GM10248 (cell line): ENCODE measurements around the gene LENG1.

Experiments
- CTCF ChIA-PET: fragments of 300-600 bp; sonication (Branson Sonifier 250); formaldehyde crosslinking; extraction: SDS; loops from one replicate; lab custom pipeline; 2021; ENCODE audit warnings: antibody characterized with exemption; lab: Yijun Ruan, JAX
- POLR2A ChIA-PET: fragments of 350-650 bp; sonication (Branson Sonifier 250); formaldehyde crosslinking; extraction: SDS; loops from one replicate; lab custom pipeline; 2020; ENCODE audit warnings: antibody characterized with exemption; lab: Yijun Ruan, JAX
- DNase-seq: peaks from one replicate; pipeline ENCODE4 v3.0.0; 2012; ENCODE audit errors: extremely low spot score
- CTCF ChIP-seq: IDR thresholded peaks from 2 replicates; pipeline ENCODE4 v1.5.1; 2012; ENCODE audit warnings: mild to moderate bottlenecking, low read depth; ENCODE audit errors: extremely low read depth, missing control alignments, control extremely low read depth

Gene LENG1

GRCh38 chr19:54191011-54191810, 31.7 kb upstream of the LENG1 start, which contains the start of gene TSEN34:
TSEN34 (plus strand) TSS chr19:54191308; CDS start chr19:54191365, 57 bp downstream.
- CTCF ChIA-PET: interaction anchor here (0.9 to 5.2 kb wide), 4 partner anchors 14 to 74 kb away, joined by 3 to 27 read pairs (median 12); no protein-coding TSS in a partner anchor
- DNase-seq: peak; percentile 84
- no peak for TF ChIP-seq CTCF
- POLR2A ChIA-PET: interaction anchor here (1.0 to 4.4 kb wide), 4 partner anchors 11 to 54 kb away, joined by 5 to 102 read pairs (median 12); partner anchors contain the start of genes CNOT3 and RPS9

- ChIA-PET CTCF (interaction anchor here (1.0 to 5.2 kb wide), 3 partner anchors 14 to 75 kb away, joined by 3 to 27 read pairs (median 22); no protein-coding TSS in a partner anchor), POLR2A (interaction anchor here (1.0 to 4.4 kb wide), 4 partner anchors 11 to 53 kb away, joined by 5 to 102 read pairs (median 12); partner anchors contain the start of genes CNOT3 and RPS9)
- DNase-seq: peak; percentile 91
- TF ChIP-seq CTCF: no peak
Measured at GRCh38 chr19:54190503-54191010, 31.0 kb upstream of the LENG1 start.

- no peak for TF ChIP-seq CTCF
- CTCF ChIA-PET: interaction anchor here (0.8 to 5.2 kb wide), 12 partner anchors 9 to 76 kb away, joined by 3 to 27 read pairs (median 6); partner anchors contain the start of gene TMC4
- peak; percentile 96 for DNase-seq
- POLR2A ChIA-PET: interaction anchor here (0.6 to 4.4 kb wide), 13 partner anchors 12 to 1410 kb away, joined by 3 to 102 read pairs (median 5); partner anchors contain the start of genes CNOT3, PRPF31, RPS9 and TFPT
Measured at GRCh38 chr19:54189735-54190502, 30.4 kb upstream of the LENG1 start.

GRCh38 chr19:54189145-54189734, 29.7 kb upstream of the LENG1 start, which contains the start of gene MBOAT7:
MBOAT7 (minus strand) TSS chr19:54189580; CDS start chr19:54188508, 1,072 bp downstream.
- peak; percentile 81 for DNase-seq
- peak; percentile 53 for TF ChIP-seq CTCF
- POLR2A ChIA-PET: interaction anchor here (0.6 to 4.4 kb wide), 10 partner anchors 12 to 1411 kb away, joined by 3 to 102 read pairs (median 4); partner anchors contain the start of genes CNOT3, PRPF31, RPS9 and TFPT
- CTCF ChIA-PET: interaction anchor here (0.8 to 5.2 kb wide), 13 partner anchors 9 to 77 kb away, joined by 3 to 27 read pairs (median 5); partner anchors contain the start of genes LENG1 and TMC4

GRCh38 chr19:54188215-54188871, 28.8 kb upstream of the LENG1 start:
- no peak for TF ChIP-seq CTCF
- no peak for DNase-seq
- ChIA-PET CTCF (interaction anchor here (1.2 to 5.2 kb wide), 12 partner anchors 10 to 44 kb away, joined by 3 to 27 read pairs (median 5); partner anchors contain the start of genes LENG1 and TMC4), POLR2A (interaction anchor here (1.8 to 4.4 kb wide), 3 partner anchors 13 to 51 kb away, joined by 5 to 102 read pairs (median 18); partner anchors contain the start of genes CNOT3 and RPS9)
